HG03558 (cell line): Measurements from ENCODE around the gene CUEDC1.
"Not testable (repeated sequence)": the region's sequence is repeated elsewhere in the genome, so short reads cannot be mapped to it uniquely, and the experiment has no call there.

ENCODE experiments used
- ATAC-seq: cut with Tn5 transposase; IDR thresholded peaks from one replicate; pipeline ENCODE4 v1.9.1; 2021; ENCODE audit warnings: moderate number of reproducible peaks; ENCODE audit not compliant: unreplicated experiment; ENCODE audit errors: extremely low read depth

The CUEDC1 gene

DNA sequence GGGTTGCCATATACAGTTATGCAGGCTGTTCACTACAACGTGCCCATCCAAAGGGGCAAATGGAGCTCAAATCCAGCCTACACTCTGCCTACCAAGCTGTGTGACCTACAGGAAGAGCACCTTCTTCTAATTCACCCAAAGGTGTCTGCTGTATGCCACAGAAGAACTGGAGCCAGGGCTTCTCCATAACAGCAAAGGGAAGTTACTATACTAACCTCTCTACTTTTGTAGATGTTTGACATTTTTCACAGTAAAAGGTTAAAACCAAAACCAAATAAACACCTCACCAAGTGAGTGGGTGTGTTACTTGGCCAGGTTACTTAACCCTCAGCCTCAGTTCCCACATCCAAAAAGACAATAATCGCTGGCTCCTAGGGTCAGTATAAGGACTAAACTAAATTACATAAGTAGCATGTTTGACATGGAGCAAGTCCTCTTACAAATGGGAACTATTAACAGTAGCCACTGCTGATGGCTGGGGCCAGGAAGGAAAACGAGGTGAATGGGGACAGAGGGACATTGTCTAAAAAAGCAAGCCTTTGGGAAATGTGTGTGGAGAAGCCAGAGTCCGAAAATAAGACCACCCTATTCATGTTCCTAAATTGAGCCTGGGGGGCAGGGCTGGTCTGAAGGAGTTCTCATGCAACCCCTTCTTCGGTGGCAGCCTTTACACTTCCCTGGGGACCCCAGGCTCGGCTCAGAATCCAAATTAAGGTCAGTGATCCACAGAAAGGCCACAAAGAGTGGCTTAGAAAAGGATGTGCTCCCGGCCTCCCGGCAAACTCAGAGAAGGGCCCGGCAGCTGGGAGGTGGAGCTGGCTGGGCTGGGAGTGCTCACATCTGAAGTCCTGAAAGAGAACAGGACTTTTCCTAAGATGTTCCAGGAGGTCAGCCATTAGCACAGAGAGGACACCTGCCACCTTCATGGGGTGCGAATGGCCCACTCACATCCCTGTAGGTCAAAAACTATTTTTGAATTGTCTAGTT, 13.5 kb downstream of the CUEDC1 start:
- no peak for ATAC-seq

DNA sequence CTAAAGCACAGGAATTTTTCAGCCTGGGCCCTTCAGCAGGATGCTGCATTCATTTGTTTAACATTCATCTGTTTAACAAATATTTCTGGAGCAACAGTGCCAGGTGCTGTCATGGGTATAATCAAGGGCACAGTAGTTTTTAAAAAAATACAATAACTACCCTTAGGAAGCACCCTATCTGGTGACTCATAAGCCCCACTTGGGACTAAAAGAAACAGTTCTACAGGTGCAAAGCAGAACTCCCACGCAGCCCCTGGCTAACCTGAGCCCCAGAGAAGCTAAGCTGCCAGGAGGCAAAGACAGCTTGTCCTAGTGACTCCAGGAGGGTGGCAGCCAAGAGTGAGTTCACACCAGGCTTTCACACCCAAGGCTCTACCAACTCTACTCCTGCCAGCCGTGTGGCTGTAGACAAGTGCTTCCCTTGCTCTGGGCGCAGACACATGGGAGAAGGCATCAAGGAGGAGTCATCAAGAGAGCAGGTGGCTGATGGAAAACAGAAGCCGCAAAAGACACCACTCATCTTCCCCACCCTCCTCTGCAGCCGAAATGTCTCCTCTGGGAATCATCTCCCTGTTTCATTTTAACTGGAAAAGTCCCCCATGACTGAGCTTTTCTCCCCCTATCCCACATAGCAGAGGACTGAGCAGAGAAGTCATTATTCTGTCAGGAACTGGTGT, 14.4 kb downstream of the CUEDC1 start:
- ATAC-seq = no peak

DNA sequence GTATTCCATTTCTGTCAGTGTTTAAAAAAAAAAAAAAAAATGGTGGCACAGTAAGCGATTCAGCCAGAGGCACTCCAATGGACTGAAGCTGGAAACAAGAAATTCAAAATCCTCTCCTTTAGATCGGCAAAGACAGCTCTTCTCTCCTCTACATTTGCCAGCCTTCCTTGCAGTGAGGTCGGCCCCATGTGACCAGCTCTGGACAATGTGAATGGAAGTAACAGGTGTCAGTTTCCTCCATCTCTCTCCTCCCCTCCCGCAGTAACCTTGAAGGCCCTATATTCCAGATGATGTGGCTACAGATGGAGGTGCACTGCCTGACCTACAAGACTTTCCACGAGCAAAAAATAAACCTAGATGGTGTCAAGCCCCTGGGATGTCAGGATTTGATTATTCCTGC, 15.0 kb downstream of the CUEDC1 start:
- ATAC-seq = no peak

DNA sequence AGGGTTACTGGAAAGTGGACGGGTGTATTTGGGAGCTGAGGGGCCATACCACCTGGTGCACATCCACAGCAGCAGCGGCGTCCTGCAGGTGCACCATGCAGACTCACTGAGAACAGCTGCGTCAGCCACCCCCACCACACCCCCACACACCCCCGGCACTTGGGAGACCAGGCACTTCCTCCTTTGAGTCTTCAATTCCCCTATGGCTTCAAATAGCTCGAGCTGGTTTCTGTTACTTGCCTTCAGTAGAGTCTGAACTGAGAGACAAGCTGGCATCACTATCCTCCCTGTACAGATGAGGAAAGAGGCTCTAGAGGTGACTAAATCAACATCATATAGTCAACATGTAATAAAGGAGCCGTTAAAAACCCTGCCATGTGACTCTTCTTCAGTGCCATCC, 15.4 kb downstream of the CUEDC1 start:
- ATAC-seq = no peak

DNA sequence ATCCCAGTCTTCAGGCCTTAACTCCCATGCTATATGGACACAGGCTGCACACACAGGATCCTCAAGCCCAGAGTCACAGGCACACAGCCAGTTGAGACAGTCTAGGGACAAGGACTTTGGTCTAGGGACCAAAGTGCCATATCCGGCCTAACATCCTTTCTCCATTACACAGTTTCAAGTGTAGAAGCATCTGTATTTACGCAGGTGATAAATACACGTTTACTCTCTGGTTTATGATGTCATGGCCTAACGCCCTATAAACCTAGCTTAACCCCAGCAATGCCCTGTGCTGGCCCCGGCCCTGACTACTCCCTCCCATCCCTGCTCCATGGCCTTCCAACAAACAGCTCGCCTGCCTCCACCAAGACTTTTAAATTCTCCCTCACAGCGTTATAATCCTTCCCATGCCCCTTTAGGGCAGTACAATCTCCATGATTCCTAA, 17.1 kb downstream of the CUEDC1 start:
- no peak for ATAC-seq

DNA sequence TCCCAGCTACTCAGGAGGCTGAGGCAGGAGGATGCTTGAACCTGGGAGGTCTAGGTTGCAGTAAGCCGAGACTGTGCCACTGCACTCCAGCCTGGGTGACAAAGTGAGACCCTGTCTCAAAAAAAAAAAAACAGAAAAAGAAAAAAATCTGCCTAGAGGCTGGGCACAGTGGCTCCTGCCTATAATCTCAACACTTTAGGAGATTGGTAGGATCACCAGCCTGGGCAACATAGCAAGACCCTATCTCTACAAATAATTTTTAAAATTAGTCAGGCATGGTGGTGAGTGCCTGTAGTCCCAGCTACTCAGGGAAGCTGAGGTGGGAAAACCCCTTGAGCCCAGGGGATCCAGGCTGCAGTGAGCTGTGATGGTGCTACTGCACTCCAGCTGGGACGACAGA, 17.7 kb downstream of the CUEDC1 start:
- no peak for ATAC-seq

GRCh38 chr17:57935833-57936807, 19.1 kb downstream of the CUEDC1 start:
- no peak for ATAC-seq

GRCh38 chr17:57931488-57932137, 23.6 kb downstream of the CUEDC1 start:
- ATAC-seq = no peak

GRCh38 chr17:57930239-57930638, 25.0 kb downstream of the CUEDC1 start:
- ATAC-seq = no peak

DNA sequence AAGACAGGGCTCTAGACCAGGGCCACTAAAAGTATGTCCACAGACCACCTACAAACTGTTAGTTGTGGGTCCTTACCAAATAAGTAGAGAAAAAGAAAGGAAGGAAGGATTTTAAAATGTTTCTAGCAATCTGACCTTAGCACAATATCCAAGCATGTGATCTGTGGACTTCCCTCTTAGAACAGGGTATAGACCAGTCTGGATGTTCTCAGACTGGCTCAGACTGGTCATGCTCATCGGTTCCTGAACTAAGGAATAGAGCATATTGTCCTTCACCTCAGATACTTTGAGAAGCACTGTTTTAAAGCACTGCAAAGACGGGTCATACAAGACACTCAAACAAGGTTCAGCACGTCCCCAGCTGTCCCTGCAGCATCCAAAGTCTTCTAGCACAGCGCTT, 25.8 kb downstream of the CUEDC1 start:
- no peak for ATAC-seq

DNA sequence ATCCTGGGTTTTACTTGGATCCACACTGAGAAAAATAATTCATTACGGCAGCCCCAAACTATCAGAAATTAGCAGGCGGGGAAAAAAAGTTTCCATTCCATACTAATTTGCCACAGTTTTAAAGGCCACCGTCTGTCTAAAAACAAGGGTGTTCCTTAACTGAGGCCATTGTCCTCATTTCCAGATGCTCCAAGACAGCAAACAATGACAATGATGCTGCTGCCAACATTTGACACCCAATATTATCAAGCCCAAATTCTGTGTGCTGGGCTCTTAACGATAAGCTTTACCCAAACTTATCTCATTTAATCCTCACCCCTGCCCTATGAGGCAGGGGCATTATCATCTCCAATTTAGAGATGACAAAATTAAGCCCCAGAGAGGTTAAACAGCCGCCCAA, 26.3 kb downstream of the CUEDC1 start:
- ATAC-seq = no peak

GRCh38 chr17:57927048-57927723, 28.0 kb downstream of the CUEDC1 start:
- ATAC-seq = no peak

DNA sequence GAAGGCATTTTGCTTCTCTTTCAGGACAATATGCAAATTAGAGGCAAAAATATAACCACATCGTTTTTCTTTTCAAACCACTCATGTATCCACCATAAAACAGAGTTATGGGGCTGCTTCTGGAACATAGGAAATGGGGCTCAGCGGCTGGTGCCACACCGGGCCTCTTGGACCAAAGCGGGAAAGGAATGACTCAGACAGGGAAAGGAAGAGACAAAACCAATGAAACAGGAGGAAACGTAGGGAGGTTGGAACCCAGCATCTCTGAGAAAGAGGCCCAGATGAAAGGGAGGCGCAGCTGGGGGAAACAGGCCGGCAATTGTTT, 28.5 kb downstream of the CUEDC1 start:
- ATAC-seq = no peak

DNA sequence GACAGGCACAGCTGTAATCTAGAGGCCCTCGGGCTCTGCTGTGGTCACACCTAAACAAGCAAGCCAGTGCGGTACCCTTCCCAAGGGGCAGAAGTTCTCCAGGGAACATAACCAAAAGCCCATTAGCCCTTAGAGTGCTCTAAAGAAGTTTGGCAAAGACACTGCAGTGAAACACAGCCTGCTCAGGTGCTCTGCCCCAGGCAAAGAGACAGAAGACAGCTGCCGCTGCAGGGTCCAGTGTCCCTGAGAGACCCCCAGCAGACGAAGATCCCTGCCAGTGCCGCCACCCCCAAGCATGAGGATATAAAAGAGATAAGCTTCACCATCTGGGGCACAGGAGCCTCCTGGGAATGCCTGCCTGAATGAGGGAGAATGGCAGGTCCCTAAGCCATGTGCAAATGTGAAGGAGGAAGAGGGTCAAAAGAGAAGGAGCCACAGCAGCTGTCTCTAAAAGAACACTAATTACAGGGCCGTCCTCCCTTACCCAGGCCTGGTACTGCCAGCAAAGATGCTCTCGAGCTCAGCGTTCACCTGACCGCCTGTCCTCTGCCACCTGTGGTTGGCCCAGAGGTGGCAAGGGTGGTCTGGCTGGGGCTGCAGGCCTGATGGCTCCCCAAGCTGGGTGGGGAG, 29.7 kb downstream of the CUEDC1 start:
- ATAC-seq = no peak

DNA sequence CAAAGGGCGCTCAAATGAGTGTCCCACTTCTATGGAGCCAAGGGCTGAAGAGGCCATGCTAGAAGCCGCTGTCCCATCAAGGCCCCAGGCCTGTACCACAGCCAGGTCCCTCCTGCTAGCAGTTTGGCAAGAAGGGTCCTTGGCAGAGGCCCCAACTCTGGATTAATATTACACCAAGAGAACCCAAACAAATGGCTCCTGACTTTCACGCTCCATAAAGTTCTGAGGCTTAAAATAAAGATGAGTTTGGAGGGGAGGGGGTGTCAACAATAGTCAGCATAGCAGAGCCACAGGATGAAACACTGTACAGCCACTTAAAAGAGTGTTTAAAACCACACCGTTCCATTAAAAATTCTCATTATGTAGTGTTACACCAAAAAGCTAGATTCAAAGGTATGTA, 30.5 kb downstream of the CUEDC1 start:
- no peak for ATAC-seq

DNA sequence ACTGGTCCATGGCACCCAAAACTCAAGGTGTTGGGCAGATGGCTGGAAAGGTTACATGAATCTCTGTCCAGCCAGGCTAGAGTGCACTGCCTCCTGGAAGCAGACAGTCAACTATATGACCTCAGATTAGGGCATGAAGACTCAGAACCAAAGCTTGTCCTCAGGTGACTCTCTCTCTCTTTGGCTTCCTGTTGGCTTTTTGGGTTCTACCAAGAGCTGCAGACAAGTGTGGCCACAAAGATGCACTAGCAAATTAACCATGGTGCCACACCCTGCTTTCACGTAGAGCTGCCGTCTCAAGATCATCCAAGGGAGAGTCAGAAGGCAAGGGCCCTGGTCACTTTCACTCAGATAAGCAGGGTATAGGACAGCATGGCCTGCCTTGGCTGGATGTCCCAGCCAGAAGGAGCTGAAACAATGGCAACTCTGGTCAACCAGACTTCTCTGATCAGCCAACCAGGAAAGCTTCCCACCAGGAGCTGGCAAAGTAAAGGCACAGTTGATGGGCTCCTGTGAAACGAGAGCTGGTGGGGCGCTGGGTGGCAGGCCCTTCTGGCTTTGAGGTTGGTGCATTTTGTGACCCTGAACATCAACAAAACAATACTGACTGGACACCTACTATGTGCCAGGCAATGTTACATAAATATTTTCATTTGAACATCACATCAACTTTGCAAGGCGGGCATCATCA, 31.9 kb downstream of the CUEDC1 start:
- ATAC-seq = no peak

GRCh38 chr17:57922745-57923144, 32.5 kb downstream of the CUEDC1 start:
- ATAC-seq = not testable (repeated sequence)

GRCh38 chr17:57920916-57921703, 34.1 kb downstream of the CUEDC1 start:
- no peak for ATAC-seq
